ENCODE data around the gene HBG2.

Gene HBG2

DNA sequence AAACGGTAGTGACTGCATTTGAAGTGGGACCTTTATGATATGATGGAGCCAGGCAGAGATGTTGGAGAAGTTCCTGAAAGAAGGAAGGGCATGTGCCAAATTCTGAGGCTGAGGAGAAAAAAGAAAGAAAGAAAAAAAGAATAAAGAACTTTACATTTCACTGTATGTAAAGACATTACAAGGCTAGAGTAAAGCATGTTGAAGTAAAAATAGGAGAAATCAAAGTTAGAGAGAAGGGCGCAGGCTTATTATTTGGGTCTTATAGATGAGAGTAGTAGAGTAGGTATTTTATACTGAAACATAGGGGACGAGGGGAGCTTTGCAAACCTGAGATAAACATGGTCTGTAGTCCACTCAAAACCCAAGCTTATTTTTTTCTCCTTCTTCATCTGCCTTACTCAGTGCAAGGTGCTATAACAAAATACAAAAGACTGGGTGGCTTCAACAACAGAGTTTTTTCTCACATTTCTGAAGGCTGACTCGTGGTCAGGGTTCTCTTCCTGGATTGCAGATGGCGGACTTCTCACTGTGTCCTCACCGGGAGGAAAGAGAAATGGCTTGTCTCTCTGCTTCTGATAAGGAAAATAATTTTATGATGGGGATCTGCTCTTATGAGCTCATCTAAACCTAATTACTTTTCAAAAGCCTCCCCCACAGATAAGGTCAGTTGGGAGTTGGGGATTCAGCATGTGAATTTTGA, 7.7 kb downstream of the HBG2 start:
- Histone ChIP-seq H3K4me1 (ENCODE audit: insufficient read depth, low read length) (no peaks in the 10 kb centered on the region), H3K9me3 (ENCODE audit: low read length) (no peaks in the 10 kb centered on the region), H3K36me3 (ENCODE audit: insufficient read depth, low read length) (no peaks in the 10 kb centered on the region), H3K27ac (ENCODE audit: low read depth, low read length) (no peak overlapping the region), H3K27me3 (ENCODE audit: control insufficient read depth in 1 of 2, insufficient read depth in 2 of 2, low read length in 2 of 2) (no peaks in the 10 kb centered on the region), H3K9ac (ENCODE audit: low read length) (no peak overlapping the region), H3K4me3 (ENCODE audit: low read depth in 1 of 2, low read length in 2 of 2) (no peak overlapping the region)

DNA sequence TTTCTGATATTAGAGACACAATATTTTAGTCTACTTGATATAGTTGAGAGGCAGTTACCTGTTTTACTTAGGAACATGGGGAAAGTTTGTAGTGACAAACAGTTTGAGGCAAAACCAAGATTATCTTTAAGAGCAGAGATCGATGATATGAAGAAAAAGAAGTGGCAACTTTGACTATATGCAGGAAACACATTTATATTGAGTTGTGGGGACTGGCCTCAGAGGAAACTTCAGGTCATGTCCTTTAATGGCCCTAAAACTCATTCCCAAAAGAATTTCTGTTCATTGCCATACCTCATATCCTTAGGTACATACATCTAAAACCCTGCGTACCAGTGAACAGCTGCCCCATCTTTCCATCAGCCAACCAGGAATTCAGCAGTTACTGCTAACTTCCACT, 9.4 kb downstream of the HBG2 start:
- H3K36me3 ChIP-seq (ENCODE audit: insufficient read depth, low read length), result no peaks in the 10 kb centered on the region
- no peak overlapping the region for H3K27ac ChIP-seq (ENCODE audit: low read depth, low read length)
- H3K27me3 ChIP-seq (ENCODE audit: control insufficient read depth in 1 of 2, insufficient read depth in 2 of 2, low read length in 2 of 2), result no peaks in the 10 kb centered on the region
- no peaks in the 10 kb centered on the region for H3K4me1 ChIP-seq (ENCODE audit: insufficient read depth, low read length)
- no peak overlapping the region for H3K9ac ChIP-seq (ENCODE audit: low read length)
- no peak overlapping the region for H3K4me3 ChIP-seq (ENCODE audit: low read depth in 1 of 2, low read length in 2 of 2)
- no peaks in the 10 kb centered on the region for H3K9me3 ChIP-seq (ENCODE audit: low read length)

DNA sequence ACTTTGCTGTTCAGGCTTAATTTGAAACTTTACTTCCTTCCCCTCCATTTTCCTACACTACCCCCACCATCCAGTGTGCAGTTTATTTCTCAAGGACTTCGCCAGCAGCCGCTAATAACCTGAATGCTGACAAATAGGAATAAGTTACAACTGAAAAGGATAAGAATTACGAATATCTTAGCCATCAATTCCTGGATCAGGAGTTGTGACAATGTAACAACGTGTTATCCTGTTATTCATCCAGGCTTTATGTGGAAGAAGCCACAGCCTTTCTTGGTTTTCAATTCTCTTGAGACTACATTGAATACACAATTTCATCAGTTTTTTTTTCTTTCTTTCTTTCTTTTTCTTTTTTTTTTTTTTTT, 10.8 kb downstream of the HBG2 start:
- Histone ChIP-seq H3K27me3 (ENCODE audit: control insufficient read depth in 1 of 2, insufficient read depth in 2 of 2, low read length in 2 of 2) (no peaks in the 10 kb centered on the region), H3K27ac (ENCODE audit: low read depth, low read length) (no peak overlapping the region), H3K9me3 (ENCODE audit: low read length) (no peaks in the 10 kb centered on the region), H3K4me3 (ENCODE audit: low read depth in 1 of 2, low read length in 2 of 2) (no peak overlapping the region), H3K36me3 (ENCODE audit: insufficient read depth, low read length) (no peaks in the 10 kb centered on the region), H3K9ac (ENCODE audit: low read length) (no peak overlapping the region), H3K4me1 (ENCODE audit: insufficient read depth, low read length) (no peaks in the 10 kb centered on the region)

DNA sequence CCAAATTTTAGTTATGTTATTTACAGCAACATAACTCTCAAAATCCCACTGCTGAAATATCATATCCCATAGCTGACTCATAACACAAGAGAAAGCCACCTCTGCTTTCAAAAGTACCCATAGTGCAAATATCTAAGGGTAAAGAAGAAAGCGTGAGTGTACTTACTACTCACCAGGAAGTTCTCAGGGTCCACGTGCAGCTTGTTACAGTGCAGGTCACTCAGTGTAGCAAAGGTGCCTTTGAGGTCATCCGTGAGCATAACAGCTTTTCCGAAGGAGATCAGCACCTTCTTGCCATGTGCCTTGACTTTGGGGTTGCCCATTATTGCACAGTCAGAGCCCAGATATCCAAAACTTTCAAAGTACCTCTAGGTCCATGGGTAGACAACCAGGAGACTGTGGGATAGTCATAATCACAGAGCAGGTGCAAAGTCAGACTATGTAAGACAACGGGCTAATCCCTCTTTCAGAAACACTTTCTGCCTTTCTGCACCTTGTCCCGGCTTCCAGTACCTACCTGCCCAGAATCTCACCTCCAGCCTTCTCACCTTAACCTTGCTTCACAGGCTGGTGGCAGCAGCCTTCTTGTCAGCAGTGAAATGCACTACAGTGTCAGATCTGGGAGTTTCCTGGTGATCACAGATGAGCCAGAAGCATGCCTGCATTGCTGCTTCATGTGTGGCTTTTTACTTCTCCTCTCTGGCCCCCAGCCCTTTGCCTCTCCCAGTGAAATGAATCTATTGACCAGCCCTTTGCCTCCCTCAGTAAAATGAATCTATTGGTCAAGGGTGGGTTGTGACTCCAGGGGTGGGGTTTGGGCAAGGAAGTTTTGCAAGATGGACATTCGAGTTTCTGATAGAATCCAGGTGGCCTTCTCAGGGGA, 11.4 kb downstream of the HBG2 start:
- H3K27me3 ChIP-seq (ENCODE audit: control insufficient read depth in 1 of 2, insufficient read depth in 2 of 2, low read length in 2 of 2), result no peaks in the 10 kb centered on the region
- no peak overlapping the region for H3K4me3 ChIP-seq (ENCODE audit: low read depth in 1 of 2, low read length in 2 of 2)
- H3K9ac ChIP-seq (ENCODE audit: low read length), result no peak overlapping the region
- no peaks in the 10 kb centered on the region for H3K9me3 ChIP-seq (ENCODE audit: low read length)
- no peaks in the 10 kb centered on the region for H3K4me1 ChIP-seq (ENCODE audit: insufficient read depth, low read length)
- no peaks in the 10 kb centered on the region for H3K36me3 ChIP-seq (ENCODE audit: insufficient read depth, low read length)
- no peak overlapping the region for H3K27ac ChIP-seq (ENCODE audit: low read depth, low read length)

DNA sequence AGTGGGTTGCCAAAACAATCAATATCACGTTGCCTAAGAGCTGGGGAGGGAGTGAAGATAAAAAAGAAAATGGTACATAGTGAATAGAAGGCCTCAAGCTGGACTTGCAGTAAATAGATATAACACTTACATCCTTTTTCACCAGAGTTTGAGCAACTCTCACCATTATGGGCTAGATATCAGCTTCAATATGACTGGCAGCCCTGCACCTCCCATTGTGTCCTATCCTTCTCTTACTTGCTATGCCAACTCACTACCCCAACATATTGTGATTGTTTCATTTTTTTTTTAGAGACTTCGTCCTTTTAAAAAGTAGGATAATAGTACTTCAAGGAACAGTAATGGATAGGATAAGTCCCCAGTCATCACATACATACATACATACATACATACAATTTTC, 12.4 kb downstream of the HBG2 start:
- no peak overlapping the region for H3K9ac ChIP-seq (ENCODE audit: low read length)
- H3K4me3 ChIP-seq (ENCODE audit: low read depth in 1 of 2, low read length in 2 of 2), result no peak overlapping the region
- H3K4me1 ChIP-seq (ENCODE audit: insufficient read depth, low read length), result no peaks in the 10 kb centered on the region
- no peaks in the 10 kb centered on the region for H3K36me3 ChIP-seq (ENCODE audit: insufficient read depth, low read length)
- H3K9me3 ChIP-seq (ENCODE audit: low read length), result no peaks in the 10 kb centered on the region
- no peaks in the 10 kb centered on the region for H3K27me3 ChIP-seq (ENCODE audit: control insufficient read depth in 1 of 2, insufficient read depth in 2 of 2, low read length in 2 of 2)
- H3K27ac ChIP-seq (ENCODE audit: low read depth, low read length), result no peak overlapping the region

DNA sequence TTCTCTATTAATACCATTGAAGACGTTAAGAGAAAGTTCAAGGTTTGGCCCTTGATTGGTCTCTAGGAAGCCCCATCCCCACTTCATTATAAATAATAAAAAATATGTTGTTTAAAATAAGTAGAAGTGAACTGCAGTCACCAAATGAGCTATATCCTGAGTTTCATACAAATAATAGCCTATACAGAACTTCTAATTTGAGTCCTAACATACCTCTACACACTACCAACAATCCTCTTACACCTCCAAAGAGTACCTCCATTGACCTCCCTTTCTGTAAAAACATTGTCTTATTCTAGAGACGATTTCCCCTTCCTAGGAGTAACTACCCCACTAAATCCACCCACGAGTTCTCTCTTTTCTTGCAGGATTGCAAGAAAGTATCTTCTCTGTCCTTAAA, 13.1 kb downstream of the HBG2 start:
- Histone ChIP-seq H3K9me3 (ENCODE audit: low read length) (no peaks in the 10 kb centered on the region), H3K4me3 (ENCODE audit: low read depth in 1 of 2, low read length in 2 of 2) (no peak overlapping the region), H3K9ac (ENCODE audit: low read length) (no peak overlapping the region), H3K27ac (ENCODE audit: low read depth, low read length) (no peak overlapping the region), H3K4me1 (ENCODE audit: insufficient read depth, low read length) (no peaks in the 10 kb centered on the region), H3K36me3 (ENCODE audit: insufficient read depth, low read length) (no peaks in the 10 kb centered on the region), H3K27me3 (ENCODE audit: control insufficient read depth in 1 of 2, insufficient read depth in 2 of 2, low read length in 2 of 2) (no peaks in the 10 kb centered on the region)

DNA sequence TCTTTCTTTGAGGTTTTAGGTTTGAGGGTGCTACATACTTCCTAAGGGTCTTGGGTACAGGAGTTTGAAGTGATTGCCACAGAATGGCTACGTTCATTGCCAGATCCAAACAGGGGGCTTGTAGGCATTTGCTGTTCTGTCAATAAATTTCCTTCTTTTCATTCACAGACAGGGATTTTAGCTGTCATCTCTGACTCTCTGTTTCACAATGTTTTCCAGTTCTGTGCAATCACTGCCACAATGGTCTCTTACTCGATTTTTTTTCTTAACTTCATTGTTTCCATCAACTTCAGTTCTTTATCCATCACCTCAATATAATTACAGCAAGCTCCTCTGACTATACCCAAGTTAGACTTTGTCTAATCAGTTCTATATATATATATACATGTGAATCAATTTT, 14.1 kb downstream of the HBG2 start:
- H3K4me1 ChIP-seq (ENCODE audit: insufficient read depth, low read length), result no peaks in the 10 kb centered on the region
- H3K9me3 ChIP-seq (ENCODE audit: low read length), result no peaks in the 10 kb centered on the region
- no peaks in the 10 kb centered on the region for H3K27me3 ChIP-seq (ENCODE audit: control insufficient read depth in 1 of 2, insufficient read depth in 2 of 2, low read length in 2 of 2)
- no peak overlapping the region for H3K4me3 ChIP-seq (ENCODE audit: low read depth in 1 of 2, low read length in 2 of 2)
- no peak overlapping the region for H3K27ac ChIP-seq (ENCODE audit: low read depth, low read length)
- no peaks in the 10 kb centered on the region for H3K36me3 ChIP-seq (ENCODE audit: insufficient read depth, low read length)
- no peak overlapping the region for H3K9ac ChIP-seq (ENCODE audit: low read length)

DNA sequence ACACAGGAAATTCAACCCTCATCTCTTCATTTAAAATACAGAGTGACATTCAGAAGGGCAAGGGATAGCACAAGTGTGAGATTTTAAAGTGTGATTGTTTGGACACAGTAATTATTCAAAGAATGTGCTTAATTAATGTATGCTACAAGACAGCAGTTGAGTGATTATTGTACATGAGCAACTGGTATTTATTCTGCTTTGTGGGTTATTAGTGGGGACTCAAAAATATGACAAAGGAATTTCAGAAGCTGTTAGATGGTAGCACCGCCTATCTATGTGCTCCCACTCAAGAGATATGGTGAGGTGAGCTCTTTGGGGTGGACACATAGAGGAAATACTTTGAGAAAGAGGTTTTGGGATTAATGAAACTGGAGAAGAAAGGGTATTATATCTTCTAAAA, 14.5 kb downstream of the HBG2 start:
- H3K4me3 ChIP-seq (ENCODE audit: low read depth in 1 of 2, low read length in 2 of 2), result no peak overlapping the region
- no peaks in the 10 kb centered on the region for H3K27me3 ChIP-seq (ENCODE audit: control insufficient read depth in 1 of 2, insufficient read depth in 2 of 2, low read length in 2 of 2)
- no peak overlapping the region for H3K9ac ChIP-seq (ENCODE audit: low read length)
- no peaks in the 10 kb centered on the region for H3K9me3 ChIP-seq (ENCODE audit: low read length)
- no peaks in the 10 kb centered on the region for H3K4me1 ChIP-seq (ENCODE audit: insufficient read depth, low read length)
- H3K36me3 ChIP-seq (ENCODE audit: insufficient read depth, low read length), result no peaks in the 10 kb centered on the region
- H3K27ac ChIP-seq (ENCODE audit: low read depth, low read length), result no peak overlapping the region

DNA sequence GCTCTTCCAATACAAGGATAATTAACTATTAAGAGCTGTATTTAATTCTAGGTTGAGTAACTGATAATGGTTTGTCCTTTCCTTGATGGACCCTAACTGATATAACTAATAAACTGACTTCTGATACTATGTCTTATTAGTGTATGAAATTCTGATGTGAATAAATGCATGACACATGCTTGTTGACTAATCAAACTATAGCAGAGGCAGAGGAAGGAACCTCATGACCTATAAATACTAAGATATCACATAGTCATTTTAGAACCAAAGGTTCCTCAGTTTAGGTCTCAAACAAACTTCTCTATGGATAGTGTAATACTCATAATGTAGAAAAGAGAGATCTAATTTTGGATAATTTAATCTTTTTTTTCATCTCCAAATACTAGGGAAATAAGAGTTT, 15.5 kb downstream of the HBG2 start:
- no peaks in the 10 kb centered on the region for H3K36me3 ChIP-seq (ENCODE audit: insufficient read depth, low read length)
- H3K9ac ChIP-seq (ENCODE audit: low read length), result no peak overlapping the region
- no peaks in the 10 kb centered on the region for H3K9me3 ChIP-seq (ENCODE audit: low read length)
- no peaks in the 10 kb centered on the region for H3K27me3 ChIP-seq (ENCODE audit: control insufficient read depth in 1 of 2, insufficient read depth in 2 of 2, low read length in 2 of 2)
- H3K4me3 ChIP-seq (ENCODE audit: low read depth in 1 of 2, low read length in 2 of 2), result no peak overlapping the region
- H3K27ac ChIP-seq (ENCODE audit: low read depth, low read length), result no peak overlapping the region
- H3K4me1 ChIP-seq (ENCODE audit: insufficient read depth, low read length), result no peaks in the 10 kb centered on the region

DNA sequence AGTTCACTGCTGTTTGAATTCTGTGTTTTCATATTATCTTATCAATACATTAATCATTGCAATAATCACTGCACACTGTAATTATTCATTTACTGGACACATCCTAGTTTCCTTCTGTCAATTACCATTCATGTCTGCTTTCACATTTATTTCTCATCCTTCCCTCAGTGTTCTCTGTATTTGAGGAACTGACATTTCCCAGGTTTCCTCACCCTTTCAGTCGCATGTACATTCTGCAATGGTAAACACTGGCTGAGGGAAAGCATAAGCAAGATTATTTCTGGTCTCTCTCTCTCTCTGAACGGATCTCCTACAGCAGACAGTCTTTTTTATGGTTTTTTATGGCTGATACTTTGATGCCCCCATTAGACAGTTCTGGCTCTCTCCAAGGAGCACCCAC, 16.1 kb downstream of the HBG2 start:
- Histone ChIP-seq H3K27ac (ENCODE audit: low read depth, low read length) (no peak overlapping the region), H3K9ac (ENCODE audit: low read length) (no peak overlapping the region), H3K4me3 (ENCODE audit: low read depth in 1 of 2, low read length in 2 of 2) (no peak overlapping the region), H3K27me3 (ENCODE audit: control insufficient read depth in 1 of 2, insufficient read depth in 2 of 2, low read length in 2 of 2) (no peaks in the 10 kb centered on the region), H3K36me3 (ENCODE audit: insufficient read depth, low read length) (no peaks in the 10 kb centered on the region), H3K4me1 (ENCODE audit: insufficient read depth, low read length) (no peaks in the 10 kb centered on the region), H3K9me3 (ENCODE audit: low read length) (no peaks in the 10 kb centered on the region)

DNA sequence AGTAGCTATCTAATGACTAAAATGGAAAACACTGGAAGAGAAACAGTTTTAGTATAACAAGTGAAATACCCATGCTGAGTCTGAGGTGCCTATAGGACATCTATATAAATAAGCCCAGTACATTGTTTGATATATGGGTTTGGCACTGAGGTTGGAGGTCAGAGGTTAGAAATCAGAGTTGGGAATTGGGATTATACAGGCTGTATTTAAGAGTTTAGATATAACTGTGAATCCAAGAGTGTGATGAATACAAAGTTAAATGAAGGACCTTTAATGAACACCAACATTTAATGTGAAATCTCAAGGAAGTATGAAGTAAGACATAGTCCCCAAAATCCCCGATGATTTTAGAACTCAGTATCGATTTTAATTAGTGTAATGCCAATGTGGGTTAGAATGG, 17.2 kb downstream of the HBG2 start:
- no peak overlapping the region for H3K27ac ChIP-seq (ENCODE audit: low read depth, low read length)
- no peaks in the 10 kb centered on the region for H3K9me3 ChIP-seq (ENCODE audit: low read length)
- H3K36me3 ChIP-seq (ENCODE audit: insufficient read depth, low read length), result no peaks in the 10 kb centered on the region
- H3K9ac ChIP-seq (ENCODE audit: low read length), result no peak overlapping the region
- H3K27me3 ChIP-seq (ENCODE audit: control insufficient read depth in 1 of 2, insufficient read depth in 2 of 2, low read length in 2 of 2), result no peaks in the 10 kb centered on the region
- no peak overlapping the region for H3K4me3 ChIP-seq (ENCODE audit: low read depth in 1 of 2, low read length in 2 of 2)
- H3K4me1 ChIP-seq (ENCODE audit: insufficient read depth, low read length), result no peaks in the 10 kb centered on the region
